CD4-positive, alpha-beta T cell (primary cell): ENCODE measurements around the gene ZNF226. TPM values are rescaled to one million over a fixed set of nuclear protein-coding genes. Genes with fewer than 3 reads are reported as not detected.

Experiments
- ATAC-seq: fragments of 200-7000 bp; cut with Tn5 transposase; one replicate; pipeline ENCODE4 v1.10.0; 2022; ENCODE audit warnings: mild to moderate bottlenecking; ENCODE audit not compliant: poor library complexity
- CTCF ChIA-PET: fragments of 350-600 bp; sonication (Branson Sonifier 250); formaldehyde crosslinking; loops from one replicate; lab custom pipeline; 2021; ENCODE audit warnings: antibody characterized with exemption, inconsistent platforms; lab: Charles Lee
- POLR2A ChIA-PET: fragments of 350-600 bp; sonication (Branson Sonifier 250); formaldehyde crosslinking; loops from one replicate; lab custom pipeline; 2021; ENCODE audit warnings: antibody characterized with exemption, inconsistent platforms; lab: Charles Lee
- DNase-seq, 14 experiments: peaks; one replicate each; pipeline ENCODE4 v3.0.0-alpha.2; 2013 to 2020; ENCODE audit warnings: mixed read lengths in 2 of 14
- H3K27ac ChIP-seq, 2 donors: one replicate each; pipeline versions ENCODE4 v1.5.1 to v1.7.0; 2013; ENCODE audit warnings: low read length in 2 of 2, low read depth in 1 of 2, mild to moderate bottlenecking in 1 of 2
- H3K27me3 ChIP-seq, 2 experiments: 1 replicate in 1 of 2; 2 replicates in 1 of 2; pipeline versions ENCODE4 v1.6.1 to v1.7.0; 2013; ENCODE audit warnings: low read length in 2 of 2, control low read depth in 1 of 2, mild to moderate bottlenecking in 1 of 2, moderate library complexity in 1 of 2; ENCODE audit not compliant: insufficient read depth in 2 of 2, control insufficient read depth in 1 of 2
- H3K36me3 ChIP-seq: one replicate; pipeline ENCODE4 v1.6.1; 2013; ENCODE audit warnings: low read length, control low read depth; ENCODE audit not compliant: insufficient read depth
- H3K4me1 ChIP-seq: one replicate; pipeline ENCODE4 v1.6.1; 2013; ENCODE audit warnings: low read length, control low read depth; ENCODE audit not compliant: insufficient read depth
- H3K4me3 ChIP-seq: one replicate; pipeline ENCODE4 v1.5.1; 2013; ENCODE audit warnings: mild to moderate bottlenecking, low read length, moderate library complexity
- H3K9me3 ChIP-seq, 2 experiments: 1 replicate in 1 of 2; 2 replicates in 1 of 2; pipeline versions ENCODE4 v1.6.1 to v1.7.0; 2013; ENCODE audit warnings: low read length in 2 of 2, mild to moderate bottlenecking in 2 of 2, control low read depth in 1 of 2, moderate library complexity in 1 of 2; ENCODE audit not compliant: control insufficient read depth in 1 of 2, insufficient read depth in 1 of 2
- H3K27ac Mint-ChIP-seq: one replicate; pipeline ENCODE4 v1.8.0; 2020; ENCODE audit warnings: mixed read lengths
- H3K27me3 Mint-ChIP-seq: one replicate; pipeline ENCODE4 v1.8.0; 2021; ENCODE audit warnings: mixed read lengths
- H3K36me3 Mint-ChIP-seq: one replicate; pipeline ENCODE4 v1.8.0; 2021; ENCODE audit warnings: low read depth, mixed read lengths
- H3K4me1 Mint-ChIP-seq: one replicate; pipeline ENCODE4 v1.8.0; 2021; ENCODE audit warnings: low read depth, mixed read lengths
- H3K4me3 Mint-ChIP-seq: one replicate; pipeline ENCODE4 v1.8.0; 2020; ENCODE audit warnings: mild to moderate bottlenecking, mixed read lengths
- H3K9me3 Mint-ChIP-seq: one replicate; pipeline ENCODE4 v1.8.0; 2020; ENCODE audit warnings: mixed read lengths
- CTCF ChIP-seq: fragments of 200-600 bp; IDR thresholded peaks from one replicate; pipeline ENCODE4 v1.8.0; 2022; ENCODE audit warnings: antibody characterized with exemption, mild to moderate bottlenecking
- intact Hi-C, 2 experiments: fragments of 100-400 bp; cut with DNase I in 1 of 2; cut with micrococcal nuclease in 1 of 2; formaldehyde crosslinking; loops; one replicate each; pipeline versions ENCODE4 v1.15.1 to v1.9.0; 2023 to 2025; cut with DNase I, micrococcal nuclease
- total RNA-seq, 174 experiments: library from RNA in 2 of 174; stranded (reverse) in 2 of 174; gene quantifications; one replicate each; pipeline ENCODE4 v1.2.3 and lab custom pipeline; 2021 to 2026

The ZNF226 gene
- total RNA-seq, 2 experiments from 2014 or later: 7.9 to 9.1 TPM

DNA sequence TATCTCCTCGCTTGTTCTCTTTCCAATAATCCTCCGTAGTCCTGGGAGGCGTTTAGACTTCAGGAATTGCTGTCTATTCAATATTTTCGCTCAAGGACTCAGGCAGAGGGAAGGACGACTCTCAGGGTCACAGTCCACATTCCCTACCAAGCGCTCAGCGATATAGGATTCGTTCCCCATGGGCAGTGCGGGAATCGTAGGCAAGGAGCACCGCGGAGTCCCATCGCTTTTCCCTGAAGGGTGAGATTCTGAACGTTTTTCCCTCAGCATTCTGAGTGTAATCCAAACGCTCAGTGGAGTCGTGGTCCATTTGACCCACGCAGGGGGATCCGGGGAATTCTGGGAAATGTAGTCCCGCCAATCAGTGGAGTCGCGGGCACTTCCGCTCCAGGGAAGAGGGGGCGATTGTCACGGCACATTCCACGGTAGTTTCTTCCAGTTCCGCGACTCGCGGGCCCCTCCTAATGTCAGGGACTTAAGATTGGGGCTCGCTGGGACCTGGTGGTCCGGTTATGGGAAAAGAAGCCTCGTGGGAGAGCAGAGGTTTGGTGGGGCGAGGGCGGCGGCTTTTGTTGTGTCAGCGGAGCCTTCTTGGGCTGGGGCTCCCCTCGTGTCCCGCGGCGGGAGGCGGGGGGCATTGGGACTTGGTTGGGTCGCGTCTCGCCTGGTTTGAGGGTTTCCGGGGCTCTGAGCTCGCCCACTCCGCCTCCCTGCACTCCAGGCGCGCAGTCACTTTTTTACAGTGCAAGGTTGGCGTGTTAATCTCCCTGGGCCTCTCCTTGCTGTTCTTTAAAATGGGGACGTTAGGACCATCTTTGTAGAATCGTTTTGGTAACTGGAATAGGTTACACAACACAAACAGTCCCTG, 23.5 kb upstream of the ZNF226 start, which contains the start of gene ZNF234:
Gene ZNF234 (plus strand): TSS at position 364 of the 868 bp plus-strand sequence. CDS start 3,079 bp downstream, outside the sequence.
- Mint-ChIP-seq H3K9me3 (peaks cover 2% of the 10 kb centered on the region), H3K27me3 (no peaks in the 10 kb centered on the region), H3K4me3 (peak within 1 kb of the TSS; percentile 92), H3K4me1 (peaks cover 25% of the 10 kb centered on the region), H3K27ac (peak within 1 kb of the TSS; percentile 79), H3K36me3 (peaks cover 49% of the 10 kb centered on the region)
- no peak for TF ChIP-seq CTCF
- Histone ChIP-seq H3K9me3 (peaks cover 0 to 6% of the 10 kb centered on the region in 2 experiments), H3K4me3 (peak within 1 kb of the TSS; percentile 84), H3K27me3 (no peaks in the 10 kb centered on the region), H3K4me1 (peaks cover 13% of the 10 kb centered on the region), H3K27ac (peak within 1 kb of the TSS; percentile 16 to 61), H3K36me3 (peaks cover 14% of the 10 kb centered on the region)
- DNase-seq (peak; percentile 35 to 84 (median 57)), ATAC-seq (peak; percentile 86)
- CTCF ChIA-PET: interaction anchor here (1.0 kb wide), 1 partner anchor 23 kb away, joined by 4 read pairs; the partner anchor contains the start of gene ZNF226
- POLR2A ChIA-PET: interaction anchor here (0.6 to 1.5 kb wide), 4 partner anchors 23 to 300 kb away, joined by 3 to 8 read pairs (median 5); partner anchors contain the start of genes ZNF226 and ZNF227
- intact Hi-C loops: loop anchor here in 1 of 2 experiments (1.0 to 5.0 kb wide), 3 partner anchors 23 to 49 kb away; partner anchors contain the start of gene ZNF224

GRCh38 chr19:44142059-44142433, 22.9 kb upstream of the ZNF226 start:
- Histone ChIP-seq H3K27ac (peak overlapping the region in 1 of 2 donors; percentile 61), H3K36me3 (peaks cover 14% of the 10 kb centered on the region), H3K4me1 (peaks cover 13% of the 10 kb centered on the region), H3K4me3 (peak overlapping the region; percentile 84), H3K27me3 (no peaks in the 10 kb centered on the region), H3K9me3 (peaks cover 0 to 6% of the 10 kb centered on the region in 2 experiments)
- ATAC-seq (no peak), DNase-seq (peak in 3 of 14 experiments; percentile 2 to 16 (median 3))
- Mint-ChIP-seq H3K36me3 (peaks cover 55% of the 10 kb centered on the region), H3K27ac (peak overlapping the region; percentile 79), H3K27me3 (no peaks in the 10 kb centered on the region), H3K4me3 (peak overlapping the region; percentile 92), H3K4me1 (peaks cover 25% of the 10 kb centered on the region), H3K9me3 (peaks cover 2% of the 10 kb centered on the region)
- intact Hi-C loops: loop anchor here in 1 of 2 experiments (5.0 kb wide), 1 partner anchor 50 kb away; the partner anchor contains the start of gene ZNF224
- POLR2A ChIA-PET: interaction anchor here (1.0 to 1.5 kb wide), 3 partner anchors 23 to 71 kb away, joined by 3 to 8 read pairs (median 7); partner anchors contain the start of genes ZNF226 and ZNF227
- TF ChIP-seq CTCF: no peak
- CTCF ChIA-PET: interaction anchor here (1.0 kb wide), 1 partner anchor 22 kb away, joined by 4 read pairs; the partner anchor contains the start of gene ZNF226

GRCh38 chr19:44149776-44150175, 15.1 kb upstream of the ZNF226 start:
- intact Hi-C loops: no loop called here
- Histone ChIP-seq H3K27me3 (no peaks in the 10 kb centered on the region), H3K9me3 (peaks cover 17 to 27% of the 10 kb centered on the region in 2 experiments), H3K36me3 (peaks cover 65% of the 10 kb centered on the region), H3K4me1 (no peaks in the 10 kb centered on the region), H3K4me3 (no peak overlapping the region), H3K27ac (no peak overlapping the region)
- DNase-seq (no peak), ATAC-seq (no peak)
- CTCF ChIA-PET: no interaction called here
- H3K27me3 Mint-ChIP-seq: no peaks in the 10 kb centered on the region
- H3K4me1 Mint-ChIP-seq: no peaks in the 10 kb centered on the region
- H3K36me3 Mint-ChIP-seq: peaks cover 100% of the 10 kb centered on the region
- POLR2A ChIA-PET: no interaction called here
- H3K27ac Mint-ChIP-seq: no peak overlapping the region
- no peak overlapping the region for H3K4me3 Mint-ChIP-seq
- peaks cover 12% of the 10 kb centered on the region for H3K9me3 Mint-ChIP-seq
- no peak for TF ChIP-seq CTCF
